HG02588 (cell line): ENCODE measurements around the gene RRM1.
A peak's percentile ranks its signal among the peaks of the same experiment; 100 is the strongest.
"Not testable (repeated sequence)": the region's sequence is repeated elsewhere in the genome, so short reads cannot be mapped to it uniquely, and the experiment has no call there.

Experiments used
- ATAC-seq: cut with Tn5 transposase; IDR thresholded peaks from one replicate; pipeline ENCODE4 v1.9.1; 2021; ENCODE audit warnings: mild to moderate bottlenecking, moderate library complexity; ENCODE audit not compliant: unreplicated experiment

RRM1 gene

GRCh38 chr11:4134806-4135205 lies 40.2 kb downstream of the RRM1 start:
- no peak for ATAC-seq

DNA sequence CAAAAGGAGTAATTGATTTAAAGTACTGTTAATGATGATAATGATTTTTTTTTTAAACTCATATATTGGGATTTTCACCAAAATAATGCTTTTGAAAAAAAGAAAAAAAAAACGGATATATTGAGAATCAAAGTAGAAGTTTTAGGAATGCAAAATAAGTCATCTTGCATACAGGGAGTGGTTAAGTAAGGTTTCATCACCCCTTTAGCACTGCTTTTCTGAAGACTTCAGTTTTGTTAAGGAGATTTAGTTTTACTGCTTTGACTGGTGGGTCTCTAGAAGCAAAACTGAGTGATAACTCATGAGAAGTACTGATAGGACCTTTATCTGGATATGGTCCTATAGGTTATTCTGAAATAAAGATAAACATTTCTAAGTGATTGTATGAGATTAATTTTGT lies 43.9 kb downstream of the RRM1 start:
- no peak for ATAC-seq

- ATAC-seq = no peak
Measured at GRCh38 chr11:4140067-4140636, 45.6 kb downstream of the RRM1 start.

DNA sequence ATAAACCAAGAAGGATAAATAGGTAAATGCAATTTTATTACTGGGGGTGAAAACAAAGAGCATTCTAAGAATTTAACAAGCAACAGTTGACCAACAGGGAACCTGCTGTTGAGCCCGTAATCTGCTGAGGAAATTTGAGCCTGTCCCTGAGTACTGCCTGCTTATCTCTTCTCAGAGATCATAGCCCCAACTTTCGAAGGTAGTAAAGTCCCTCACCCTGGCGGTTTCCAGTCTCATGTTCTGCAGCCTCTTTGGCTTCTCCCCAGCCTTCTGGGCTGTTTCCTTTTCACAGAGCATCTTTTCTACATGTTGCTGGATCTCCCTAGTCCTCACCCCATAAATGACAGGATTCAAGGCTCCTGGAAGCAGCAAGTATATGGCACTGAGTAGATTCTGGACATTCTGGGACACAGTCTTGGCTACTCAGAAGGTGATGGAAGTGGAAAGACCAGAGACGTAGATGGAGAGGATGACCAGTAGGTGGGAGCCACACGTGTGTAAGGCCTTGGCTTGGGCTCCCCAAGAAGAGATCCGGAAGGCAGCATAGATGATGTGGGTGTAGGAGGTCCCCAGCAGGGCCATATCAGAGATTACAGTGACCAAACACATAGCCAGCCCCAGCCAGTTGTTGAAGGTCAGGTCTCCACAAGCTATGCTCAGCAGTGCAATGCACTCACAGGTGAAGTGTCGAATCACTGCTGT lies 51.6 kb downstream of the RRM1 start:
- no peak for ATAC-seq

DNA sequence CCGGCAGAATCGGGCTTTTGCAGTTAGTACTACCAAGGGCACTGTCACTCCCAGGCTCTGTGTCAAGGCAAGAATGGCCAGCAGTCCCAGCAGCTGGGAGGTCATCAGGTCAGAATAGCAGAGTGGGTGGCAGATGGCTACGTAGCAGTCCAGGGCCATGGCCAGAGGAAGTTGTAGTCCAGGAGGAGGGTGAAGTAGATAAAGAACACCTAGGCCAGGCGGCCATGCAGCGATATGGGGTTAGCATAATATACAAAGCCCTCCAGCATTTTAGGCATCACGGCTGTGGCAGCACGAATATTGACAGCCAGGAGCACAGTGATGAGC lies 52.1 kb downstream of the RRM1 start:
- ATAC-seq = no peak

- ATAC-seq = no peak
Measured at GRCh38 chr11:4154503-4154902, 59.9 kb downstream of the RRM1 start.

DNA sequence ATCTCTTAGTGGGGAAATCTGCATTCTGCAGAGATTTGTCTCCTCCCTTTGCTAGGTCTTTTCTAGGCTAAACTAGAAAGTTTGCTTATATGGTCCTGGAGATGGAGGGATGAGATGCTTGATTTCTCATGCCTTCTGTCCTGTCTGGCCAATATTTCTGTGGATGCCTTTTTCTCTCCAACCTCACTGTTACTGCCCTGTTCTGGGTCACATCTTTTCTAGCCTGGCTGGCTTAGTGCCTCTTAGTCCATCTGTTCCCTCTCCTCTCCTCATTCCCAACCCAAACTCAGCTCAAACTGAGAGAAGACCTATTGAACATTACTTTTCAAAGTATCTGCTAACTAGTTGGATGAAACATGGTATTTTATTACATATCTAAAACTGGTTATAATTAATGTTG lies 62.0 kb downstream of the RRM1 start:
- ATAC-seq = no peak

GRCh38 chr11:4158818-4159217 lies 64.2 kb downstream of the RRM1 start:
- ATAC-seq = not testable (repeated sequence)

DNA sequence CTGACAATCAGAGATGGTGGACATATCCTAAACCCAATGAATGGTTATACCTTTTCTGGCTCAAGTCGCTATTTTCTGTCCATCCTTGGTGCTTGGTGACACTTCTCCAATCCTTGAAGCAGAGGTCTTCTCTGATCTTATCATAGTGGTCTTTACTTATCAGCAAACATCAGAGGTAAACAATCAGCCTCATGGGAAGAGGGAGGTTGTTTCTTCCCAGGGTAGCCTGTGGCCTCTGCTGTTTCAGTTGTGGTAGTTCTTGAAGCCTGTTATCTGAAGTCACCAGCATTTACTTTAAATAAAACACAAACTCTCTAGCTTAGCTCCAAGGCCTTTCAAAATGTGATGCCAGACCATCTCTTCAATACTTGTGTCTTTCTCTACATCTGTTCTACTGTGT lies 66.7 kb downstream of the RRM1 start:
- ATAC-seq = no peak

DNA sequence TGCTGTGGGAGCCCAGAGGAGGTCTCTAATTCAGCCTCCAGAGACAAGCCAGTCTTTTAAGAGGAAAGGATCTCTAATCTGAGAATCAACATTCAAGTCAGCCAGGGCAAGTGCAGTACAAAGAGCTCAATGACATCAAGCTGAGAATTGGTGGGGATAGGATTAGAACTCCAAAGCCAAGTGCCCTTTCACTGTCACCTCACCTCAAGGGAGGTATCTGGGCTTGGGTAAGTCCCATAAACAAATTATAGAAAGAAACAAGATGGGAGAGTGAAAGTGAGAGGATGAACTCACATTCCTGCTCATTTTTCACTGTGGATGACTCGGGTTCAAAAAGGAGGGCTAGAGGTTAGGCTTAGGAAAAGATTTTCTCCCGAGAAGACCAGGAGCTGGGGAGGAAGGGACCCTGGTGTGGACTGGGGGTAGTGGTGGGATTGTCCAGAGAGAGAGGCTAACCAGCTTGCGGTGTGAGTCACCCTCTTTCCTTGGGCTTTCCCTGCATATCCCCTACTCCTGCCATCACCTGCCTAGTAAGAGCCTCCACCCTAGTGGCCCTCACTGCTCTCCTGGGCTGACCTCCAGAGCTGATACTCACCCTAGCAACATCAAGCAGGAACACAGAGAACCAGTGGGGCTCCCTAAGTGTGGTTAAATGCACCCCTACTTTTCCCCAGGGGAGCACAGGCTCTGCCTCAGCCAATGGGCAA lies 70.4 kb downstream of the RRM1 start:
- ATAC-seq = no peak

DNA sequence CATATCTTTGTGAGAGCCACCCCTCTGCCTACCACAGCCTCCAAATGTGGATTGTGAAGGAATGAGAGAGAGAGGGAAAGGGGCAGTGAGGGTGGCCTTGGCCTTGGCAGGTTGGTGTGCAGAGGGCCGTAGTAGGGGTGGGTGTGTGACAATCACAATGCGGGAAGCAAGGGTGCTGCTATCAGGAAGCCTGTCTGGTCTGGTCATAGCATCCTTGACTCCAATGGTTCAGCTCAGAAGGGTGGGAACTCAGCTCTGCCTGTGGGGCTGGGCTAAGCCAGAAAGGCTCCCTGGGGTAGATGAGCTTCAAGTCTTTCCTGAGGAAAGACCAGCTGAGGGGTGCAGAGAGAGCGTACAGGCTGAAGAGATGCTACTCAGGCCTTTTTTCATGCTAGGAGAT lies 72.7 kb downstream of the RRM1 start:
- ATAC-seq = no peak

- no peak for ATAC-seq
Measured at GRCh38 chr11:4167758-4168157, 73.2 kb downstream of the RRM1 start.

DNA sequence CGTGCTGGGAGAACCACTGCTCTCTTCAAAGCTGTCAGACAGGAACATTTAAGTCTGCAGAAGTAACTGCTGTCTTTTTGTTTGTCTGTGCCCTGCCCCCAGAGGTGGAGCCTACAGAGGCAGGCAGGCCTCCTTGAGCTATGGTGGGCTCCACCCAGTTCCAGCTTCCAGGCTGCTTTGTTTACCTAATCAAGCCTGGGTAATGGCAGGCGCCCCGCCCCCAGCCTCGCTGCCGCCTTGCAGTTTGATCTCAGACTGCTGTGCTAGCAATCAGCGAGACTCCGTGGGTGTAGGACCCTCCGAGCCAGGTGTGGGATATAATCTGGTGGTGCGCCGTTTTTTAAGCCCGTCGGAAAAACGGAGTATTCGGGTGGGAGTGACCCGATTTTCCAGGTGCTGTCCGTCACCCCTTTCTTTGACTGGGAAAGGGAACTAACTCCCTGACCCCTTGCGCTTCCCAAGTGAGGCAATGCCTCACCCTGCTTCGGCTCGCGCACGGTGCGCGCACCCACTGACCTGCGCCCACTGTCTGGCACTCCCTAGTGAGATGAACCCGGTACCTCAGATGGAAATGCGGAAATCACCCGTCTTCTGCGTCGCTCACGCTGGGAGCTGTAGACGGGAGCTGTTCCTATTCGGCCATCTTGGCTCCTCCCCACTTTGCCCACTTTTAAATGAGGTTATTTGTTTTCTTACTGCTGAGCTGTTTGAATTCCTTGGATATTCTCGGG lies 81.2 kb downstream of the RRM1 start:
- ATAC-seq = not testable (repeated sequence)

DNA sequence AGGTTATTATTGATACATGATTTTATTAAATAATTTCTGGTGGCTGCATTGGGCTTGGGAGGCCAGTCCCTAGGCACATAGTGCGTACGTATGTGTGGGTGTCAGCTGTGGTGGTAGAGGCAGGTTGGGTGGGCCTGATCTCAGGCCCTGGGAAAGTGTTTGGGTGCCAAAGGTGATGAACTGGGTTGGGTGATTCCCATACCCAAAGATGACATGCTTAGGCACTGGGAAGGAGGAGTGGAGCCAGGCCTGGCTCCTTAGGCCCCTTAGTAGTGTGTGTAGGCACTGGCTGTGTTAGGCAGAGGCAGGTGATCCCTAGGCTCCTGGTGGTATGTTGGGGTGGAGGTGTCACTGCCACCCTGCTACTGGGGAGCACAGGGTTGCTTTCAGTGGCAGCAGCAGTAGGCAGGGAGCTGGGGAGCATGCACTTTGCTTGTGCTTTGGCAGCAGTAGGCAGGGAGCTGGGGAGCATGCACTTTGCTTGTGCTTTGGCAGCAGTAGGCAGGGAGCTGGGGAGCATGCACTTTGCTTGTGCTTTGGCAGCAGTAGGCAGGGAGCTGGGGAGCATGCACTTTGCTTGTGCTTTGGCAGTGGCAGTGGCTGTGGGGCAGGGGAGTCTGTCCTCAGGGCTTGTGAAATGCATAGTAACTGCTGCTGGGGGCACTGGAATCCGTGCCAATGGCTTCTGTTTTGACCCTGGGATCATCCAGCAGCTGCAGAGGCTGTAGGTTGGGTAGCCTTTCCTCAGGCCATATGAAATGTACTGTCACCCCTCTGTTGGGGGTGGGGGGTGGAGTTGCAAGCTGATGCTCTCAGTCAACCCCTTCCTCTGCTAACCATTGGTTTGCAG lies 84.4 kb downstream of the RRM1 start:
- ATAC-seq = no peak

DNA sequence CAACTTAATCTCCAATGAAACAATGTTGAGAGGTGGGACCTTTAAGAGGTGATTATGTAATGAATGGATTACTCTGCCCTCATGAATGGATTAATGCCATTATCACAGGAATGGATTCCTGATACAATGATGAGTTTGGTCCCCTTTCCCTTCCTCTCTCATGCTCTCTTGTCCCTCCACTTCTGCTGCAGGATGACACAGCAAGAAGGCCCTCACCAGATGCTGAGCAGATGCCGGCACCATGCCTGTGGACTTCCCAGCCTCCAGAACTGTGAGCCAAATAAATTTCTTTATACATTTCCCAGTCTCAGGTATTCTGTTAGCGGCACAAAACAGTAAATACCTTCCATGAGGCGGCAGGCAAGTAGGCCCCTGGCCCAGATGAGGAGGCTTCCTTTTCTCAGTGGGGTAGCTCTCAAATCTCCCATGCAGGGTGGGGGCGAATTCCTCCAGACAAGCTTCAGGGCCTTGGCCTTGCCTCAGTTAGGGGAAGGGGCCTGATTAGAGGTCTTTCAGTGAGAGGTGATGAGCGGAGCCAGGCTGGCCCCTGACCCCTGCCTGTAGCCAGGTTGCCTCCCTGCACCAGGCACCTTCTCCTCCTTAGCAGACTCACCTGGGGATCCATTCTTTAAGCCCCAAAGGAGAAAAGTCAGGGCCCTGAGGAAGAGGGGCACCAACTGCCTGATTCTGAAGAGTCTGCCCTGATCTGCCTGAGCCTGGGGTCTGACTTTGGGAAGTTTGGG lies 86.0 kb downstream of the RRM1 start:
- no peak for ATAC-seq

- peak; percentile 80 for ATAC-seq
Measured at GRCh38 chr11:4181782-4182721, 87.5 kb downstream of the RRM1 start.

- ATAC-seq = no peak
Measured at GRCh38 chr11:4183410-4184057, 88.9 kb downstream of the RRM1 start.

- no peak for ATAC-seq
Measured at GRCh38 chr11:4184163-4184916, 89.7 kb downstream of the RRM1 start.
